Measurements from ENCODE around the gene TSPAN10. TPM values are rescaled to one million over a fixed set of nuclear protein-coding genes. Genes with fewer than 3 reads are reported as not detected.

Gene TSPAN10
- total and polyA plus RNA-seq, 9 of the 15 experiments (the other 6 are each of a cell fraction or from before 2014, with no cell fraction given), result 0.05 to 0.31 (median 0.13) TPM; not detected in 1

DNA sequence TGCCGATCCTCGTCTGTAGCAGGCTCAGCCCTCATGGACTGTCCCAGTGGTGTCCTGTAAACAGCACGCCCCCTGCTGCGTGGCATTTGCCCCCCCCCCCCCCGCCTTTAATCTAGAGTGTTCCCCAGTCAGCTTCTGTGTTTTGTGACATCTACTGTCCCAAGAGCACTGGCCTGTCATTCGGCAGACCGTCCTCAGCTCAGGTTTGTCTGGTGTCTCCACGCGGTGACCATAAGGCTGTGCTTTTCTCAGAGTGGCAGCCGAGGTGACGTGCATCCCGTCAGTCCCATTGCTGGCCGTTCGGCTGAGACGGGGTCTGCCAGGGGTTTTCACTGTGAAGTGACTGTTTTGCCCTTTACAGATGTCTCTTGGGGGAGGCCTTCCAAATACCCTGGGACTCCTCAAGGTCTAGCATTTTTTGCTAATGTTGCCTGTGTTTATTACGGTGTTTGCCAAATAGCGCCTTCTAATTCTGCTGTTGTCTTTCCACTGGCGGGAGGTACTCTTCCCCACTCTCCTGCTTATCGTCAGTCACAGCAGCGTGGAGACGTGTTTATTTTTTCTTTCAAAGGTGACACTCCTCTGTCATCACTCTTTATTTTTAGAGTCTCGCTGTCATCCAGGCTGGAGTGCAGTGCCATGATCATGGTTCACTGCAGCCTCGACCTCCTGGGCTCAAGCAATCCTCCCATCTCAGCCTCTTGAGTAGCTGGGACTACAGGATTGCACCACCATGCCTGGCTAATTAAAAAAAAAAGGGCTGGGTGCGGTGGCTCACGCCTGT lies 60.5 kb downstream of the TSPAN10 start:
- H3K9me3 ChIP-seq (replicated peaks; ENCODE audit: control insufficient read depth, insufficient read depth, low read depth, low read length), result no peaks in the 10 kb centered on the region
- in situ Hi-C loops (cut with MboI), result no loop called here
- no peaks in the 10 kb centered on the region for H3K27me3 ChIP-seq (ENCODE audit: control insufficient read depth in 2 of 2, insufficient read depth in 2 of 2, low read length in 2 of 2)
- CTCF ChIA-PET (ENCODE audit: low intra/inter-chr PET ratio), result no interaction called here
- peaks cover 23% of the 10 kb centered on the region for H3K79me2 ChIP-seq (ENCODE audit: control insufficient read depth, insufficient read depth, low read length)
- 90% methylated on average over 21 of the region's 25 CpGs for WGBS (ENCODE audit: insufficient coverage, low coverage, missing lambda C conversion rate)
- BruUV-seq (replicated peaks), result no TSS peak
- H3K27ac ChIP-seq (ENCODE audit: extremely low read depth, low read depth, low read length), result no peak overlapping the region
- POLR2A ChIA-PET, result interaction anchor here (0.9 to 2.4 kb wide), 2 partner anchors 8 to 13 kb away, joined by 3 to 24 read pairs; partner anchors contain the start of genes ARL16 and HGS
- intact Hi-C loops (cut with micrococcal nuclease), result no loop called here
- H3K9me1 ChIP-seq (ENCODE audit: control insufficient read depth, insufficient read depth, low read length), result no peaks in the 10 kb centered on the region
- no peak for ATAC-seq
- no peak for DNase-seq (ENCODE audit: extremely low read depth in 1 of 4, low spot score in 3 of 4)
- no peak overlapping the region for H2AFZ ChIP-seq (ENCODE audit: low read depth, low read length)
- peaks cover 10 to 52% of the 10 kb centered on the region in 2 experiments; a peak in 4 of 5 replicates for H3K4me1 ChIP-seq (replicated peaks in 1 of 2; ENCODE audit: control insufficient read depth in 2 of 2, insufficient read depth in 2 of 2, low read length in 2 of 2)
- no peak overlapping the region for H3K4me3 ChIP-seq
- H4K20me1 ChIP-seq (replicated peaks; ENCODE audit: control insufficient read depth, insufficient read depth, low read length), result peaks cover 14% of the 10 kb centered on the region
- no peak for FAIRE-seq
- peaks cover 95% of the 10 kb centered on the region for H3K36me3 ChIP-seq (ENCODE audit: control insufficient read depth, insufficient read depth, low read length)
- no peak overlapping the region for H3K9ac ChIP-seq (ENCODE audit: insufficient read depth in 1 of 2, low read depth in 2 of 2, low read length in 2 of 2)
- H3K4me2 ChIP-seq (ENCODE audit: insufficient read depth, low read length), result no peak overlapping the region
- TF ChIP-seq ARID1B (IDR thresholded peaks at IDR 0.05) (no peak), DMBX1 (CRISPR knock-in tag; IDR thresholded peaks at IDR 0.05; ENCODE audit: borderline replicate concordance) (no peak), ASH1L (IDR thresholded peaks at IDR 0.05; ENCODE audit: borderline replicate concordance, low read depth, partially characterized antibody) (no peak), SAP30 (IDR thresholded peaks at IDR 0.05; ENCODE audit: borderline replicate concordance, insufficient read depth, low read depth, low read length, poor library complexity, severe bottlenecking) (no peak), TCF3 (CRISPR knock-in tag; IDR thresholded peaks at IDR 0.05) (peak; percentile 24; the same call in 1 of the 2 replicates), ARHGAP35 (IDR thresholded peaks at IDR 0.05; ENCODE audit: partially characterized antibody) (no peak), SRSF3 (IDR thresholded peaks at IDR 0.05; ENCODE audit: insufficient read depth, low read length) (no peak)
- TF ChIP-seq, protein P1, sequence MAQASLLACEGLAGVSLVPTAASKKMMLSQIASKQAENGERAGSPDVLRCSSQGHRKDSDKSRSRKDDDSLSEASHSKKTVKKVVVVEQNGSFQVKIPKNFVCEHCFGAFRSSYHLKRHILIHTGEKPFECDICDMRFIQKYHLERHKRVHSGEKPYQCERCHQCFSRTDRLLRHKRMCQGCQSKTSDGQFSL (CRISPR knock-in tag; IDR thresholded peaks at IDR 0.05), result peak; percentile 62; the same call in 1 of the 2 replicates
- TF ChIP-seq, protein P1 (tag; IDR thresholded peaks at IDR 0.05), result no peak
- TF ChIP-seq, protein P2, sequence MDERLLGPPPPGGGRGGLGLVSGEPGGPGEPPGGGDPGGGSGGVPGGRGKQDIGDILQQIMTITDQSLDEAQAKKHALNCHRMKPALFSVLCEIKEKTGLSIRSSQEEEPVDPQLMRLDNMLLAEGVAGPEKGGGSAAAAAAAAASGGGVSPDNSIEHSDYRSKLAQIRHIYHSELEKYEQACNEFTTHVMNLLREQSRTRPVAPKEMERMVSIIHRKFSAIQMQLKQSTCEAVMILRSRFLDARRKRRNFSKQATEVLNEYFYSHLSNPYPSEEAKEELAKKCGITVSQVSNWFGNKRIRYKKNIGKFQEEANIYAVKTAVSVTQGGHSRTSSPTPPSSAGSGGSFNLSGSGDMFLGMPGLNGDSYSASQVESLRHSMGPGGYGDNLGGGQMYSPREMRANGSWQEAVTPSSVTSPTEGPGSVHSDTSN (CRISPR knock-in tag; IDR thresholded peaks at IDR 0.05; ENCODE audit: low read depth), result no peak
- TF ChIP-seq, protein P2 (tag; conservative IDR thresholded peaks at IDR 0.05; ENCODE audit: low read depth), result no peak
- TF ChIP-seq, protein P3, sequence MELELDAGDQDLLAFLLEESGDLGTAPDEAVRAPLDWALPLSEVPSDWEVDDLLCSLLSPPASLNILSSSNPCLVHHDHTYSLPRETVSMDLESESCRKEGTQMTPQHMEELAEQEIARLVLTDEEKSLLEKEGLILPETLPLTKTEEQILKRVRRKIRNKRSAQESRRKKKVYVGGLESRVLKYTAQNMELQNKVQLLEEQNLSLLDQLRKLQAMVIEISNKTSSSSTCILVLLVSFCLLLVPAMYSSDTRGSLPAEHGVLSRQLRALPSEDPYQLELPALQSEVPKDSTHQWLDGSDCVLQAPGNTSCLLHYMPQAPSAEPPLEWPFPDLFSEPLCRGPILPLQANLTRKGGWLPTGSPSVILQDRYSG (tag; conservative IDR thresholded peaks at IDR 0.05; ENCODE audit: low read depth), result no peak
- TF ChIP-seq, protein P4, sequence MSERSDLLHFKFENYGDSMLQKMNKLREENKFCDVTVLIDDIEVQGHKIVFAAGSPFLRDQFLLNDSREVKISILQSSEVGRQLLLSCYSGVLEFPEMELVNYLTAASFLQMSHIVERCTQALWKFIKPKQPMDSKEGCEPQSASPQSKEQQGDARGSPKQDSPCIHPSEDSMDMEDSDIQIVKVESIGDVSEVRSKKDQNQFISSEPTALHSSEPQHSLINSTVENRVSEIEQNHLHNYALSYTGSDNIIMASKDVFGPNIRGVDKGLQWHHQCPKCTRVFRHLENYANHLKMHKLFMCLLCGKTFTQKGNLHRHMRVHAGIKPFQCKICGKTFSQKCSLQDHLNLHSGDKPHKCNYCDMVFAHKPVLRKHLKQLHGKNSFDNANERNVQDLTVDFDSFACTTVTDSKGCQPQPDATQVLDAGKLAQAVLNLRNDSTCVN (CRISPR knock-in tag; IDR thresholded peaks at IDR 0.05), result no peak
